ENCODE data around the gene TECR. TPM values are rescaled to one million over a fixed set of nuclear protein-coding genes. Genes with fewer than 3 reads are reported as not detected.

The TECR gene
- total RNA-seq, 1 experiment from 2014 or later: 145 TPM

DNA sequence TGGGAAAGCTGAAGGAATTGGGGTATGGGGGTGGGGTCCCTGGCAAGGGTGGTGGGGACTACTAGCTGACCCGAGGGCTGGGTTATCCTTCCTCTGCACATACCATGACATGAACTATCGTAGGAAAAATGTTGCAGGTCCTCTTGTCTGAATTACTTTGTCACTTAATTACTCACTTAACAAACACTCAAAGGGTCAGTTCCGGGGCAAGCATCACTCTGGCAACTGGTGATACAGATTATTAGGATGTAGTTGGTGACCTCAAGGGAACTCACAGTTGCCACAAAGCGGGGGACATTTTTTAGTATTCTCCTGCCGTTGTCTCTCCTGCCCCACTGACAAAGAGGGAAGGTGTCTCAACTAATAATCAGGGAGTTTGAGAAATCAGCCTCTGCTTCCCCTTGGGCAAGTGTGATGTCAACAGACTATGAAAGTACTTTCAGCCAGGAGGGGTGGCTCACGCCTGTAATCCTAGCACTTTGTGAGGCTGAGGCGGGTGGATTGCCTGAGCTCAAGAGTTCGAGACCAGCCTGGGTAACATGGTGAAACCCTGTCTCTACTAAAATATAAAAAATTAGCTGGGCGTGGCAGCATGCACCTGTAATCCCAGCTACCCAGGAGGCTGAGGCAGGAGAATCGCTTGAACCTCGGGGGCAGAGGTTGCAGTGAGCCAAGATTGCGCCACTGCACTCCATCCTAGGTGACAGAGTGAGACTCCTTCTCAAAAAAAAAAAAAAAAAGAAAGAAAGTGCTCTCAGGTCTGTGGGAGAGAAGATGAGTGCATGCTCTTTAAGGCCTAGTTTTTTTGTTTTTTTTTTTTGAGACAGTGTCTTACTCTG is 21.5 kb upstream of the TECR start:
- H3K9me3 ChIP-seq (ENCODE audit: low read length): no peaks in the 10 kb centered on the region
- intact Hi-C loops (cut with micrococcal nuclease): no loop called here
- H3K4me2 ChIP-seq (ENCODE audit: low read length): peak overlapping the region; percentile 79
- peak overlapping the region; percentile 6; the same call in 1 of the 2 replicates for H3K4me3 ChIP-seq (ENCODE audit: low read length)
- CTCF ChIA-PET: interaction anchor here (0.6 kb wide), 1 partner anchor 11 kb away, joined by 3 read pairs; no protein-coding TSS in a partner anchor
- H4K20me1 ChIP-seq (ENCODE audit: low read length): no peaks in the 10 kb centered on the region
- DNase-seq (peak; percentile 97), ATAC-seq (peak; percentile 14)
- peaks cover 72% of the 10 kb centered on the region for H3K4me1 ChIP-seq (ENCODE audit: insufficient read depth, low read length)
- no peaks in the 10 kb centered on the region for H3K36me3 ChIP-seq (ENCODE audit: low read depth, low read length)
- TF ChIP-seq EZH2 (IDR thresholded peaks at IDR 0.05; ENCODE audit: low read length, unreplicated experiment) (no peak), EZH2phosphoT487 (IDR thresholded peaks at IDR 0.05; ENCODE audit: borderline replicate concordance, low read length) (no peak)
- TF ChIP-seq, protein P1, sequence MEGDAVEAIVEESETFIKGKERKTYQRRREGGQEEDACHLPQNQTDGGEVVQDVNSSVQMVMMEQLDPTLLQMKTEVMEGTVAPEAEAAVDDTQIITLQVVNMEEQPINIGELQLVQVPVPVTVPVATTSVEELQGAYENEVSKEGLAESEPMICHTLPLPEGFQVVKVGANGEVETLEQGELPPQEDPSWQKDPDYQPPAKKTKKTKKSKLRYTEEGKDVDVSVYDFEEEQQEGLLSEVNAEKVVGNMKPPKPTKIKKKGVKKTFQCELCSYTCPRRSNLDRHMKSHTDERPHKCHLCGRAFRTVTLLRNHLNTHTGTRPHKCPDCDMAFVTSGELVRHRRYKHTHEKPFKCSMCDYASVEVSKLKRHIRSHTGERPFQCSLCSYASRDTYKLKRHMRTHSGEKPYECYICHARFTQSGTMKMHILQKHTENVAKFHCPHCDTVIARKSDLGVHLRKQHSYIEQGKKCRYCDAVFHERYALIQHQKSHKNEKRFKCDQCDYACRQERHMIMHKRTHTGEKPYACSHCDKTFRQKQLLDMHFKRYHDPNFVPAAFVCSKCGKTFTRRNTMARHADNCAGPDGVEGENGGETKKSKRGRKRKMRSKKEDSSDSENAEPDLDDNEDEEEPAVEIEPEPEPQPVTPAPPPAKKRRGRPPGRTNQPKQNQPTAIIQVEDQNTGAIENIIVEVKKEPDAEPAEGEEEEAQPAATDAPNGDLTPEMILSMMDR (conservative IDR thresholded peaks at IDR 0.05; ENCODE audit: low read depth, low read length): no peak
- H3K9ac ChIP-seq (ENCODE audit: low read length): peak overlapping the region; percentile 43
- peaks cover 13% of the 10 kb centered on the region for H3F3A ChIP-seq (ENCODE audit: low read length, unreplicated experiment)
- BruUV-seq (replicated peaks): no TSS peak
- H2AFZ ChIP-seq (ENCODE audit: low read length): 0 out of 2 replicates have a peak overlapping the region, but pooled peaks have one; percentile 7
- H3K27ac ChIP-seq (ENCODE audit: low read length): peak overlapping the region; percentile 96
- no peaks in the 10 kb centered on the region for H3K9me2 ChIP-seq (replicated peaks; ENCODE audit: low read length)
- POLR2A ChIA-PET (ENCODE audit: unreplicated experiment): interaction anchor here (0.8 to 1.7 kb wide), 2 partner anchors 10 to 434 kb away, joined by 11 to 29 read pairs; partner anchors contain the start of gene DNAJB1
- H3K79me2 ChIP-seq (ENCODE audit: low read length): 0 out of 2 replicates have a peak, but pooled peaks cover 7% of the 10 kb centered on the region
- H3K27me3 ChIP-seq (ENCODE audit: low read length): no peaks in the 10 kb centered on the region

- Histone ChIP-seq H3K79me2 (ENCODE audit: low read length) (peaks cover 27% of the 10 kb centered on the region), H3K27me3 (ENCODE audit: low read length) (no peaks in the 10 kb centered on the region), H3K36me3 (ENCODE audit: low read depth, low read length) (peaks cover 20% of the 10 kb centered on the region), H3K4me1 (ENCODE audit: insufficient read depth, low read length) (peaks cover 69% of the 10 kb centered on the region), H3K9me3 (ENCODE audit: low read length) (no peaks in the 10 kb centered on the region), H4K20me1 (ENCODE audit: low read length) (peaks cover 18% of the 10 kb centered on the region), H3F3A (ENCODE audit: low read length, unreplicated experiment) (peaks cover 26% of the 10 kb centered on the region), H3K27ac (ENCODE audit: low read length) (peak overlapping the region; percentile 66), H2AFZ (ENCODE audit: low read length) (no peak overlapping the region), H3K4me3 (ENCODE audit: low read length) (no peak overlapping the region), H3K9ac (ENCODE audit: low read length) (no peak overlapping the region), H3K4me2 (ENCODE audit: low read length) (peak overlapping the region; percentile 46), H3K9me2 (replicated peaks; ENCODE audit: low read length) (no peaks in the 10 kb centered on the region)
- ChIA-PET CTCF (no interaction called here), POLR2A (ENCODE audit: unreplicated experiment) (interaction anchor here (0.6 kb wide), 1 partner anchor 9 kb away, joined by 8 read pairs; no protein-coding TSS in a partner anchor)
- no TSS peak for BruUV-seq (replicated peaks)
- intact Hi-C loops (cut with micrococcal nuclease): no loop called here
- ATAC-seq: peak; percentile 9
- peak; percentile 86 for DNase-seq
- no peak for TF ChIP-seq EZH2 (IDR thresholded peaks at IDR 0.05; ENCODE audit: low read length, unreplicated experiment)
- TF ChIP-seq, protein P1 (conservative IDR thresholded peaks at IDR 0.05; ENCODE audit: low read depth, low read length): no peak
- no peak for TF ChIP-seq EZH2phosphoT487 (IDR thresholded peaks at IDR 0.05; ENCODE audit: borderline replicate concordance, low read length)
These were observed 18.8 kb upstream of the TECR start for GRCh38 chr19:14510311-14511228.
